T-helper 22 cell (primary cell): Measurements from ENCODE around the gene PPCDC.

ENCODE experiments used
- DNase-seq: peaks from one replicate; pipeline ENCODE4 v3.0.0-alpha.2; 2020; ENCODE audit warnings: low read depth

PPCDC gene

GRCh38 chr15:75016431-75016830 lies 7.0 kb upstream of the PPCDC start:
- DNase-seq = no peak

GRCh38 chr15:75019916-75020315 lies 3.5 kb upstream of the PPCDC start:
- no peak for DNase-seq

GRCh38 chr15:75021341-75021740 lies 2.0 kb upstream of the PPCDC start:
- no peak for DNase-seq

- DNase-seq = no peak
Measured at GRCh38 chr15:75022783-75023180, 608 bp upstream of the PPCDC start.

GRCh38 chr15:75023872-75024636 lies 664 bp downstream of the PPCDC start:
- DNase-seq = no peak

GRCh38 chr15:75025107-75025506 lies 1.7 kb downstream of the PPCDC start:
- DNase-seq = no peak

GRCh38 chr15:75025548-75026260 lies 2.3 kb downstream of the PPCDC start:
- no peak for DNase-seq

- no peak for DNase-seq
Measured at GRCh38 chr15:75027551-75027950, 4.2 kb downstream of the PPCDC start.

GRCh38 chr15:75028991-75029377 lies 5.6 kb downstream of the PPCDC start:
- DNase-seq = no peak

GRCh38 chr15:75029378-75030022 lies 6.1 kb downstream of the PPCDC start:
- DNase-seq = peak; percentile 63

GRCh38 chr15:75030023-75030413 lies 6.6 kb downstream of the PPCDC start:
- DNase-seq = no peak

- no peak for DNase-seq
Measured at GRCh38 chr15:75030424-75030823, 7.0 kb downstream of the PPCDC start.

- DNase-seq = no peak
Measured at GRCh38 chr15:75031848-75032247, 8.5 kb downstream of the PPCDC start.

GRCh38 chr15:75032395-75032794 lies 9.0 kb downstream of the PPCDC start:
- DNase-seq = no peak

GRCh38 chr15:75033809-75034208 lies 10.4 kb downstream of the PPCDC start:
- no peak for DNase-seq

GRCh38 chr15:75034615-75035014 lies 11.2 kb downstream of the PPCDC start:
- no peak for DNase-seq

GRCh38 chr15:75036212-75036616 lies 12.8 kb downstream of the PPCDC start:
- DNase-seq = no peak

GRCh38 chr15:75037685-75038084 lies 14.3 kb downstream of the PPCDC start:
- DNase-seq = no peak

- no peak for DNase-seq
Measured at GRCh38 chr15:75038231-75038630, 14.8 kb downstream of the PPCDC start.

GRCh38 chr15:75042730-75043508 lies 19.5 kb downstream of the PPCDC start:
- DNase-seq = peak; percentile 4

GRCh38 chr15:75043509-75044257 lies 20.3 kb downstream of the PPCDC start:
- no peak for DNase-seq
